Nephron progenitor cell (in vitro differentiated cells): ENCODE results near the gene CCDC88C.
"Not testable (repeated sequence)": the region's sequence is repeated elsewhere in the genome, so short reads cannot be mapped to it uniquely, and the experiment has no call there.

ENCODE experiments used
- DNase-seq: peaks from one replicate; pipeline ENCODE4 v3.0.0; 2021
- H3K27ac Mint-ChIP-seq: 2 replicates; pipeline ENCODE4 v1.8.0; 2021; ENCODE audit warnings: mild to moderate bottlenecking, moderate library complexity, mixed read lengths
- H3K27me3 Mint-ChIP-seq: 2 replicates; pipeline ENCODE4 v1.8.0; 2021; ENCODE audit warnings: mild to moderate bottlenecking, low read depth, mixed read lengths; ENCODE audit not compliant: poor library complexity
- H3K36me3 Mint-ChIP-seq: 2 replicates; pipeline ENCODE4 v1.8.0; 2021; ENCODE audit warnings: low read depth, mixed read lengths
- H3K4me1 Mint-ChIP-seq: 2 replicates; pipeline ENCODE4 v1.8.0; 2021; ENCODE audit warnings: mixed read lengths
- H3K4me3 Mint-ChIP-seq: 2 replicates; pipeline ENCODE4 v1.8.0; 2021; ENCODE audit warnings: mild to moderate bottlenecking, moderate library complexity, mixed read lengths
- H3K9me3 Mint-ChIP-seq: 2 replicates; pipeline ENCODE4 v1.8.0; 2021; ENCODE audit warnings: mild to moderate bottlenecking, moderate library complexity, mixed read lengths
- CTCF ChIP-seq: fragments of 200-600 bp; sonication (generic); IDR thresholded peaks from 2 replicates; pipeline ENCODE4 v1.5.0; 2021; ENCODE audit warnings: antibody characterized with exemption

CCDC88C gene

GRCh38 chr14:91271639-91272038 is 146.0 kb downstream of the CCDC88C start:
- H3K4me1 Mint-ChIP-seq: peaks cover 13% of the 10 kb centered on the region
- TF ChIP-seq CTCF: peak; percentile 13
- H3K27me3 Mint-ChIP-seq: peaks cover 6% of the 10 kb centered on the region
- no peaks in the 10 kb centered on the region for H3K9me3 Mint-ChIP-seq
- H3K4me3 Mint-ChIP-seq: no peak overlapping the region
- peak overlapping the region; percentile 50 for H3K27ac Mint-ChIP-seq
- no peak for DNase-seq
- peaks cover 37% of the 10 kb centered on the region for H3K36me3 Mint-ChIP-seq

- peaks cover 29% of the 10 kb centered on the region for H3K36me3 Mint-ChIP-seq
- H3K9me3 Mint-ChIP-seq: no peaks in the 10 kb centered on the region
- peaks cover 16% of the 10 kb centered on the region for H3K27me3 Mint-ChIP-seq
- H3K27ac Mint-ChIP-seq: no peak overlapping the region
- no peak overlapping the region for H3K4me3 Mint-ChIP-seq
- TF ChIP-seq CTCF: no peak
- H3K4me1 Mint-ChIP-seq: peaks cover 13% of the 10 kb centered on the region
- no peak for DNase-seq
These were observed 147.0 kb downstream of the CCDC88C start for GRCh38 chr14:91270619-91271018.

GRCh38 chr14:91270188-91270587 is 147.4 kb downstream of the CCDC88C start:
- Mint-ChIP-seq H3K9me3 (no peaks in the 10 kb centered on the region), H3K4me1 (peaks cover 13% of the 10 kb centered on the region), H3K4me3 (no peak overlapping the region), H3K36me3 (peaks cover 27% of the 10 kb centered on the region), H3K27me3 (peaks cover 20% of the 10 kb centered on the region), H3K27ac (no peak overlapping the region)
- no peak for DNase-seq
- TF ChIP-seq CTCF: no peak

GRCh38 chr14:91269076-91269991 is 148.3 kb downstream of the CCDC88C start:
- Mint-ChIP-seq H3K4me3 (no peak overlapping the region), H3K4me1 (peaks cover 17% of the 10 kb centered on the region), H3K9me3 (no peaks in the 10 kb centered on the region), H3K27me3 (peaks cover 27% of the 10 kb centered on the region), H3K36me3 (peaks cover 22% of the 10 kb centered on the region), H3K27ac (peak overlapping the region; percentile 82)
- TF ChIP-seq CTCF: no peak
- no peak for DNase-seq

- Mint-ChIP-seq H3K4me1 (peaks cover 28% of the 10 kb centered on the region), H3K9me3 (no peaks in the 10 kb centered on the region), H3K36me3 (peaks cover 22% of the 10 kb centered on the region), H3K27me3 (peaks cover 40% of the 10 kb centered on the region), H3K4me3 (no peak overlapping the region), H3K27ac (no peak overlapping the region)
- no peak for TF ChIP-seq CTCF
- DNase-seq: no peak
These were observed 149.6 kb downstream of the CCDC88C start for GRCh38 chr14:91267965-91268437.

GRCh38 chr14:91266276-91266675 is 151.3 kb downstream of the CCDC88C start:
- not testable (repeated sequence) for H3K27ac Mint-ChIP-seq, DNase-seq, H3K4me3 Mint-ChIP-seq, H3K9me3 Mint-ChIP-seq
- peaks cover 16% of the 10 kb centered on the region for H3K36me3 Mint-ChIP-seq
- H3K27me3 Mint-ChIP-seq: peaks cover 52% of the 10 kb centered on the region
- H3K4me1 Mint-ChIP-seq: peaks cover 26% of the 10 kb centered on the region
